ENCODE data around the gene EPHA3. TPM values are rescaled to one million over a fixed set of nuclear protein-coding genes. Genes with fewer than 3 reads are reported as not detected.

EPHA3 gene
- polyA plus RNA-seq, 2 donors: 0.18 to 0.38 TPM

GRCh38 chr3:89165636-89166263, 58.3 kb downstream of the EPHA3 start:
- Histone ChIP-seq H3K9me3 (ENCODE audit: control insufficient read depth in 2 of 2, insufficient read depth in 1 of 2, low read depth in 1 of 2, low read length in 1 of 2) (no peaks in the 10 kb centered on the region), H3K4me3 (ENCODE audit: low read depth in 1 of 2, low read length in 2 of 2) (no peak overlapping the region)
- 84% methylated on average over 9 of the region's 9 CpGs for WGBS, 2 donors

GRCh38 chr3:89171687-89172545, 64.5 kb downstream of the EPHA3 start:
- no peaks in the 10 kb centered on the region for H3K27me3 ChIP-seq (ENCODE audit: control insufficient read depth in 1 of 2, insufficient read depth in 2 of 2, low read length in 2 of 2)
- H3K4me1 ChIP-seq (ENCODE audit: control insufficient read depth in 2 of 2, insufficient read depth in 2 of 2, low read length in 1 of 2): no peaks in the 10 kb centered on the region
- whole genome bisulfite sequencing, 2 donors: 87 to 90% methylated on average over 9 of the region's 9 CpGs
- no peaks in the 10 kb centered on the region for H3K9me3 ChIP-seq (ENCODE audit: control insufficient read depth in 2 of 2, insufficient read depth in 1 of 2, low read depth in 1 of 2, low read length in 1 of 2)
- H3K4me3 ChIP-seq (ENCODE audit: low read depth in 1 of 2, low read length in 2 of 2): no peak overlapping the region
- no peak overlapping the region for H3K27ac ChIP-seq (ENCODE audit: low read depth in 2 of 2, low read length in 1 of 2)
- H3K36me3 ChIP-seq (ENCODE audit: control insufficient read depth in 2 of 2, insufficient read depth in 2 of 2, low read length in 1 of 2): no peaks in the 10 kb centered on the region

More at GRCh38 chr3:89165636-89166263, 58.3 kb downstream of the EPHA3 start:
- Histone ChIP-seq H3K4me1 (ENCODE audit: control insufficient read depth in 2 of 2, insufficient read depth in 2 of 2, low read length in 1 of 2) (no peaks in the 10 kb centered on the region), H3K27ac (ENCODE audit: low read depth in 2 of 2, low read length in 1 of 2) (no peak overlapping the region), H3K27me3 (ENCODE audit: control insufficient read depth in 1 of 2, insufficient read depth in 2 of 2, low read length in 2 of 2) (no peaks in the 10 kb centered on the region), H3K36me3 (ENCODE audit: control insufficient read depth in 2 of 2, insufficient read depth in 2 of 2, low read length in 1 of 2) (no peaks in the 10 kb centered on the region)

- Histone ChIP-seq H3K4me1 (ENCODE audit: control insufficient read depth in 2 of 2, insufficient read depth in 2 of 2, low read length in 1 of 2) (no peaks in the 10 kb centered on the region), H3K4me3 (ENCODE audit: low read depth in 1 of 2, low read length in 2 of 2) (no peak overlapping the region), H3K27me3 (ENCODE audit: control insufficient read depth in 1 of 2, insufficient read depth in 2 of 2, low read length in 2 of 2) (no peaks in the 10 kb centered on the region), H3K36me3 (ENCODE audit: control insufficient read depth in 2 of 2, insufficient read depth in 2 of 2, low read length in 1 of 2) (no peaks in the 10 kb centered on the region), H3K9me3 (ENCODE audit: control insufficient read depth in 2 of 2, insufficient read depth in 1 of 2, low read depth in 1 of 2, low read length in 1 of 2) (no peaks in the 10 kb centered on the region), H3K27ac (ENCODE audit: low read depth in 2 of 2, low read length in 1 of 2) (no peak overlapping the region)
Measured at GRCh38 chr3:89173546-89173945, 66.1 kb downstream of the EPHA3 start.

- Histone ChIP-seq H3K4me1 (ENCODE audit: control insufficient read depth in 2 of 2, insufficient read depth in 2 of 2, low read length in 1 of 2) (no peaks in the 10 kb centered on the region), H3K27me3 (ENCODE audit: control insufficient read depth in 1 of 2, insufficient read depth in 2 of 2, low read length in 2 of 2) (no peaks in the 10 kb centered on the region), H3K4me3 (ENCODE audit: low read depth in 1 of 2, low read length in 2 of 2) (no peak overlapping the region), H3K9me3 (ENCODE audit: control insufficient read depth in 2 of 2, insufficient read depth in 1 of 2, low read depth in 1 of 2, low read length in 1 of 2) (no peaks in the 10 kb centered on the region), H3K27ac (ENCODE audit: low read depth in 2 of 2, low read length in 1 of 2) (no peak overlapping the region), H3K36me3 (ENCODE audit: control insufficient read depth in 2 of 2, insufficient read depth in 2 of 2, low read length in 1 of 2) (no peaks in the 10 kb centered on the region)
- WGBS, 2 donors: 30 to 52% methylated on average over 3 of the region's 3 CpGs
Measured at GRCh38 chr3:89179355-89180001, 72.1 kb downstream of the EPHA3 start.

GRCh38 chr3:89180334-89180733, 72.9 kb downstream of the EPHA3 start:
- no peaks in the 10 kb centered on the region for H3K36me3 ChIP-seq (ENCODE audit: control insufficient read depth in 2 of 2, insufficient read depth in 2 of 2, low read length in 1 of 2)
- WGBS, 2 donors: 16 to 23% methylated on average over 2 of the region's 2 CpGs
- no peaks in the 10 kb centered on the region for H3K9me3 ChIP-seq (ENCODE audit: control insufficient read depth in 2 of 2, insufficient read depth in 1 of 2, low read depth in 1 of 2, low read length in 1 of 2)
- H3K27ac ChIP-seq (ENCODE audit: low read depth in 2 of 2, low read length in 1 of 2): no peak overlapping the region
- no peak overlapping the region for H3K4me3 ChIP-seq (ENCODE audit: low read depth in 1 of 2, low read length in 2 of 2)
- H3K27me3 ChIP-seq (ENCODE audit: control insufficient read depth in 1 of 2, insufficient read depth in 2 of 2, low read length in 2 of 2): no peaks in the 10 kb centered on the region
- no peaks in the 10 kb centered on the region for H3K4me1 ChIP-seq (ENCODE audit: control insufficient read depth in 2 of 2, insufficient read depth in 2 of 2, low read length in 1 of 2)

GRCh38 chr3:89182056-89182455, 74.6 kb downstream of the EPHA3 start:
- 91 to 93% methylated on average over 1 of the region's 1 CpG for WGBS, 2 donors
- no peak overlapping the region for H3K4me3 ChIP-seq (ENCODE audit: low read depth in 1 of 2, low read length in 2 of 2)
- H3K36me3 ChIP-seq (ENCODE audit: control insufficient read depth in 2 of 2, insufficient read depth in 2 of 2, low read length in 1 of 2): no peaks in the 10 kb centered on the region
- no peaks in the 10 kb centered on the region for H3K27me3 ChIP-seq (ENCODE audit: control insufficient read depth in 1 of 2, insufficient read depth in 2 of 2, low read length in 2 of 2)
- no peaks in the 10 kb centered on the region for H3K9me3 ChIP-seq (ENCODE audit: control insufficient read depth in 2 of 2, insufficient read depth in 1 of 2, low read depth in 1 of 2, low read length in 1 of 2)
- H3K27ac ChIP-seq (ENCODE audit: low read depth in 2 of 2, low read length in 1 of 2): no peak overlapping the region
- H3K4me1 ChIP-seq (ENCODE audit: control insufficient read depth in 2 of 2, insufficient read depth in 2 of 2, low read length in 1 of 2): no peaks in the 10 kb centered on the region

GRCh38 chr3:89184151-89184995, 77.0 kb downstream of the EPHA3 start:
- Histone ChIP-seq H3K27ac (ENCODE audit: low read depth in 2 of 2, low read length in 1 of 2) (no peak overlapping the region), H3K4me1 (ENCODE audit: control insufficient read depth in 2 of 2, insufficient read depth in 2 of 2, low read length in 1 of 2) (no peaks in the 10 kb centered on the region), H3K9me3 (ENCODE audit: control insufficient read depth in 2 of 2, insufficient read depth in 1 of 2, low read depth in 1 of 2, low read length in 1 of 2) (no peaks in the 10 kb centered on the region), H3K27me3 (ENCODE audit: control insufficient read depth in 1 of 2, insufficient read depth in 2 of 2, low read length in 2 of 2) (no peaks in the 10 kb centered on the region), H3K4me3 (ENCODE audit: low read depth in 1 of 2, low read length in 2 of 2) (no peak overlapping the region), H3K36me3 (ENCODE audit: control insufficient read depth in 2 of 2, insufficient read depth in 2 of 2, low read length in 1 of 2) (no peaks in the 10 kb centered on the region)
- 36 to 39% methylated on average over 4 of the region's 4 CpGs for WGBS, 2 donors

GRCh38 chr3:89186456-89186855, 79.0 kb downstream of the EPHA3 start:
- H3K36me3 ChIP-seq (ENCODE audit: control insufficient read depth in 2 of 2, insufficient read depth in 2 of 2, low read length in 1 of 2): no peaks in the 10 kb centered on the region
- no peak overlapping the region for H3K27ac ChIP-seq (ENCODE audit: low read depth in 2 of 2, low read length in 1 of 2)
- no peaks in the 10 kb centered on the region for H3K4me1 ChIP-seq (ENCODE audit: control insufficient read depth in 2 of 2, insufficient read depth in 2 of 2, low read length in 1 of 2)
- H3K4me3 ChIP-seq (ENCODE audit: low read depth in 1 of 2, low read length in 2 of 2): no peak overlapping the region
- H3K9me3 ChIP-seq (ENCODE audit: control insufficient read depth in 2 of 2, insufficient read depth in 1 of 2, low read depth in 1 of 2, low read length in 1 of 2): no peaks in the 10 kb centered on the region
- no peaks in the 10 kb centered on the region for H3K27me3 ChIP-seq (ENCODE audit: control insufficient read depth in 1 of 2, insufficient read depth in 2 of 2, low read length in 2 of 2)
- WGBS, 2 donors: 72 to 79% methylated on average over 4 of the region's 4 CpGs

- Histone ChIP-seq H3K36me3 (ENCODE audit: control insufficient read depth in 2 of 2, insufficient read depth in 2 of 2, low read length in 1 of 2) (no peaks in the 10 kb centered on the region), H3K27ac (ENCODE audit: low read depth in 2 of 2, low read length in 1 of 2) (no peak overlapping the region), H3K4me3 (ENCODE audit: low read depth in 1 of 2, low read length in 2 of 2) (no peak overlapping the region), H3K4me1 (ENCODE audit: control insufficient read depth in 2 of 2, insufficient read depth in 2 of 2, low read length in 1 of 2) (no peaks in the 10 kb centered on the region), H3K27me3 (ENCODE audit: control insufficient read depth in 1 of 2, insufficient read depth in 2 of 2, low read length in 2 of 2) (no peaks in the 10 kb centered on the region), H3K9me3 (ENCODE audit: control insufficient read depth in 2 of 2, insufficient read depth in 1 of 2, low read depth in 1 of 2, low read length in 1 of 2) (no peaks in the 10 kb centered on the region)
- 77 to 80% methylated on average over 3 of the region's 3 CpGs for WGBS, 2 donors
Measured at GRCh38 chr3:89198591-89198990, 91.2 kb downstream of the EPHA3 start.

Data from esophagus (tissue), 2 donors.